ENCODE data around the gene ATG5. TPM values are rescaled to one million over a fixed set of nuclear protein-coding genes. Genes with fewer than 3 reads are reported as not detected.

The ATG5 gene
- total RNA-seq, 1 experiment from 2014 or later: 17.0 TPM

DNA sequence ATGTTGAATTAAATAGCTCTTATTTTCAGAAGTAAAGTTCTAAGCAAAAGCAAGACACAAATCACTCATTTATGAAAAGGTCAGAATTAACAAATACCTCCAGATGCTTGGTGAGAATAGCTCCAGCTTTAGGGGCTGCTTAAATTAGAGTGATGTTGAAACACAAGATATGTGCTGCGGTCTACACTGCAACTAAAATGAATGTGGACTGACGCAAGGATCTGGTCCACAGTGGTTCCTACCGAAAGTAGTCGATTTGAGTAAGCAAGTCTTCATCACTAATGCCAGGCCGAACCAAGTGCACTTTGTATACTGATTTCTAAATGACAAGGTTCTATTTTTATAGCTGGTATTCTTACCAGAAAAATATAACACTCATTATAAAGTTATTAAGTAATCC lies 143.1 kb downstream of the ATG5 start:
- DNase-seq (ENCODE audit: low spot score): no peak

- no peak for DNase-seq (ENCODE audit: low spot score)
Measured at GRCh38 chr6:106181664-106182418, 143.7 kb downstream of the ATG5 start.

DNA sequence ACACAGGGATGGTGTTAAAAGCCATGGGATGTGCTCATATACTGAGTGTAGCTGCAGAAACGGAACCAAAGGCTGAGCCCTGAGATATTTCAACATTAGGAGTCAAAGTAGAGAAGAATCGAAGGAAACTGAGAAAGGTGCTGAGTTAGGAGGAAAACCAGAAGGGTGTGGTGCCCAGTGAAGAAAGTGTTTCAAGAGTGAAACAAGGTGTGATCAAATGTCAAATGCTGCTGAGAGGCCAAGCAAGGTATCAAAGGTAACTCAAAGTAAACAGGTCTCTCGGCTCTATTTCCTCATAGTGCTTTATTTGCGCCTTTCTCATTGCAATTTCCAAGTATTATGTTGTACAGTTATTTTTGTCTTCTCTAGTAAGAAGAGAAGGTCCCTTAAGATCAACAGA lies 145.4 kb downstream of the ATG5 start:
- DNase-seq (ENCODE audit: low spot score): no peak

DNA sequence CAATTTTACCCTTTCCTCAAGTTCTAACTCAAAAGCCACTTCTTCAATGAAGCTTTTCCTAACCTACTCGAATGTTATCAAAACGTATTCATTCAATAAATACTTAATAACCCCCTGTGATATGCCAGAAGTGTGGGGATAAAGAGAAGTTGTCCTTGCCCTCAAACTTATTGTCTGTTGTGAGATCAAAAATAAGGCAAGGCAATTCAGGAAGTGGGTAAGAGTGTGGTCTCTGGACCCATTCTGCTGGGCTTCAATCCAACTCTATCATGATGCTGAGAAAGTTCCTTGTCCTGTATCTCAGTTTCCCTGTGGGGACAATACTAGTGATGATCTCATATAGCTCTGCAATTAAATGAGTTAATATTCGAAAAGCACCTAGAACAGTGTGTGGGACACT lies 146.7 kb downstream of the ATG5 start:
- no peak for DNase-seq (ENCODE audit: low spot score)

- DNase-seq (ENCODE audit: low spot score): no peak
Measured at GRCh38 chr6:106177786-106178185, 147.8 kb downstream of the ATG5 start.

GRCh38 chr6:106173124-106173879 lies 152.3 kb downstream of the ATG5 start:
- DNase-seq (ENCODE audit: low spot score): no peak

GRCh38 chr6:106170030-106170791 lies 155.3 kb downstream of the ATG5 start:
- no peak for DNase-seq (ENCODE audit: low spot score)

DNA sequence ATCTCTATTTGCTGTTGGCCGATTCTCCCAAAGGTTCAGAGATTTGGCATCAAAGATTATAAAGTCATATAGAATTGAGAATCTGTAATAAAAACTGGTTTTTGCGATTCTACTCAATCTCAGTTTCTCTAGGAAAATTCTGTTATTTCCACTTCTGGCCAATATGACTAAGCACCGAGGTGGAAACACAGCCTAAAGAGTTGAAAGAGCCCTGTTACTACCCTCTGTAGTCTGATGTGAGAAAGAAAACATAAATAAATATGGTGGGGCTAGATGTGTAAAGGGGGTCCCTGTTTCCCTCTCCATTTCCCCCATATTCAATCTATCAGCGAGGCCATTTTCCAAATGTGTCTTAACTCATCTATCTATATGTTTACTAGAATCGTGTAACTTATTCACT lies 156.0 kb downstream of the ATG5 start:
- no peak for DNase-seq (ENCODE audit: low spot score)

GRCh38 chr6:106168097-106168888 lies 157.3 kb downstream of the ATG5 start:
- DNase-seq (ENCODE audit: low spot score): no peak

- DNase-seq (ENCODE audit: low spot score): no peak
Measured at GRCh38 chr6:106167096-106167814, 158.3 kb downstream of the ATG5 start.

GRCh38 chr6:106165885-106166485 lies 159.6 kb downstream of the ATG5 start:
- DNase-seq (ENCODE audit: low spot score): no peak

- no peak for DNase-seq (ENCODE audit: low spot score)
Measured at GRCh38 chr6:106163966-106164877, 161.3 kb downstream of the ATG5 start.

DNA sequence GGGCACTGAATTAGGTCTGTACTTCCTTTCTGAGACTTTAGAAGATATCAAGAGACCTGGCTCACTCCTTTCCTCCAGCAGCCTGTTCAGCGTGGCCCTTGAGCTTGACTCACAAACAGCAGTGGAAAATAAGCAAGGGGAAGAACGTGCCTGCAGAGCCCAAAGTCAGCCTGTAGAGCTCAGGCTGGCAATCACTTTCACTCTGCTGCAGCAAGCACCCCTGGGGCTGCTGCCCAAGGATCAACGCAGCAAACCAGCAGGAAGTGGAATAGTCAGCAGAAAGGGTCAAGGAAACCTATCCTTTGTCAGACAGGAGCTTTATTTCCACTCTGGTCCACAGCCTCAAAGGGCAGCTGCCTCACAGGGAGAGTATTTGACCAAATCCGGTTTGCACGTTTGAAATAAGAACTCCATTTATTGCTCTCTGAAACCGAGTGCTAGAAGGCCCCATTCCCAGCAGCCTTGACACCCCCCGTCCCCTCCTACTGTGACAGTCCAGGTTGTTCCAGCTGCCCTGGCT lies 162.1 kb downstream of the ATG5 start:
- DNase-seq (ENCODE audit: low spot score): no peak

GRCh38 chr6:106162921-106163320 lies 162.6 kb downstream of the ATG5 start:
- DNase-seq (ENCODE audit: low spot score): no peak

GRCh38 chr6:106161893-106162292 lies 163.7 kb downstream of the ATG5 start:
- DNase-seq (ENCODE audit: low spot score): no peak

DNA sequence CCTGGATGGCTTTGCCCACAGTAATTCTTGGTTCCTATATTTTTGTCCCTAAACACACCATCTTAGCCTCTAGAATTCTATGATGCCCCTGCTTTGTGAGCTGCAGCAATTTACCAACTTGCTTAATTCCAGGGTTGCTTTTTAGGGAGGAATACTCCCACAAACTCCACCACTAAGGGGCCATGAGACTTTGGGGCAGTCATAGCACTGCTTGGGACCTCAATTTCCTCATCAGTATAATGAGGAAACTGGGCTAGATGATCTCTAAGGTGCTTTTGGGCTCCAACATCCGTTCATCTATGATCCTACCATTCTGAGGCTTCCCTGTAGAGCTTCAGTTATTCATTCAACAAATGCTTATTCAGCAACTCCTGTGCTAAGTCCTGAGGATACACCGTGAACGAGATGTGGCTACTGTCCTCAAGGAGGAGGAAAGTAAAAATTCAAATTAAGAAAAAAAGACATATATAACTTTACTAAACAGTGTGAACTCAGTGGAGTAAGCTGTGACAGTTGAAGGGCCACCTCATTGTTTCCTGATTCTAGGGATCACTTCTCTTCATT lies 164.2 kb downstream of the ATG5 start:
- DNase-seq (ENCODE audit: low spot score): no peak

DNA sequence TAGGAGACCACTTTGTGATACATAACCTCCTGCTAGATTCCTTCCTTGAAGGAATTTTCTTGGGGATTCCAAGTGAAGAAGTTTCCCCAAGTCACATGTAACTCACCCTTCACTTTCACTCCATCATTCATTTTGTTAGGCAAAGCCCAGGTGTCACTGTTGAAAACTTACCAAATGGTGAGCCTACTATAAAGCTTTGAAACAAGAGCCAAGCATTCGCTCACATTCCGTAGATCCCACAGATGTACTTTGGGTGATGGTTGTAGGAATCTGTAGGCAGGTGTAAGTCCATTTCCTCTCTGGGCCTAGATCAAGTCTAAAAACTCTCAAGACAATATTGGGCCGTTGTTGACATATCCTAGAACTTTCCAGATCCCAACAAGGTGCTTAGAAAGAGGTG lies 165.4 kb downstream of the ATG5 start:
- DNase-seq (ENCODE audit: low spot score): no peak

GRCh38 chr6:106159531-106159940 lies 166.0 kb downstream of the ATG5 start:
- DNase-seq (ENCODE audit: low spot score): no peak

- no peak for DNase-seq (ENCODE audit: low spot score)
Measured at GRCh38 chr6:106158816-106159215, 166.7 kb downstream of the ATG5 start.

Data from HT-29 (cell line).